ENCODE measurements around the gene TOP1. TPM values are rescaled to one million over a fixed set of nuclear protein-coding genes. Genes with fewer than 3 reads are reported as not detected.

Gene TOP1
- total and polyA plus RNA-seq, 2 experiments from 2014 or later = 21.5 to 21.7 TPM

- peak in 1 of 2 donors; percentile 30 for DNase-seq (ENCODE audit: low read depth in 1 of 2, low spot score in 1 of 2)
- no peaks in the 10 kb centered on the region for H3K9me3 ChIP-seq (ENCODE audit: low read depth)
- H3K27ac ChIP-seq = no peak overlapping the region
- no peak overlapping the region for H3K4me3 ChIP-seq
- no peak for TF ChIP-seq CTCF (IDR thresholded peaks at IDR 0.05; ENCODE audit: low read depth, low read length)
- H3K27me3 ChIP-seq = no peaks in the 10 kb centered on the region
- H3K4me1 ChIP-seq (ENCODE audit: low read depth) = peaks cover 5% of the 10 kb centered on the region
- H3K36me3 ChIP-seq = peaks cover 75% of the 10 kb centered on the region
Observed at GRCh38 chr20:41081276-41081814, 52.7 kb downstream of the TOP1 start.

GRCh38 chr20:41082306-41082705 lies 53.7 kb downstream of the TOP1 start:
- no peak overlapping the region for H3K27ac ChIP-seq
- no peak overlapping the region for H3K4me3 ChIP-seq
- H3K36me3 ChIP-seq = peaks cover 76% of the 10 kb centered on the region
- H3K27me3 ChIP-seq = no peaks in the 10 kb centered on the region
- no peak for TF ChIP-seq CTCF (IDR thresholded peaks at IDR 0.05; ENCODE audit: low read depth, low read length)
- H3K4me1 ChIP-seq (ENCODE audit: low read depth) = peaks cover 13% of the 10 kb centered on the region
- no peaks in the 10 kb centered on the region for H3K9me3 ChIP-seq (ENCODE audit: low read depth)
- no peak for DNase-seq (ENCODE audit: low read depth in 1 of 2, low spot score in 1 of 2)

- Histone ChIP-seq H3K27me3 (no peaks in the 10 kb centered on the region), H3K9me3 (ENCODE audit: low read depth) (no peaks in the 10 kb centered on the region), H3K27ac (no peak overlapping the region), H3K36me3 (peaks cover 69% of the 10 kb centered on the region), H3K4me3 (no peak overlapping the region), H3K4me1 (ENCODE audit: low read depth) (peaks cover 8% of the 10 kb centered on the region)
- TF ChIP-seq CTCF (IDR thresholded peaks at IDR 0.05; ENCODE audit: low read depth, low read length) = no peak
- no peak for DNase-seq (ENCODE audit: low read depth in 1 of 2, low spot score in 1 of 2)
Observed at GRCh38 chr20:41085606-41086005, 57.0 kb downstream of the TOP1 start.

- H3K27me3 ChIP-seq = no peaks in the 10 kb centered on the region
- H3K4me3 ChIP-seq = no peak overlapping the region
- peak overlapping the region; percentile 32 for H3K27ac ChIP-seq
- H3K4me1 ChIP-seq (ENCODE audit: low read depth) = peaks cover 8% of the 10 kb centered on the region
- TF ChIP-seq CTCF (IDR thresholded peaks at IDR 0.05; ENCODE audit: low read depth, low read length) = no peak
- H3K9me3 ChIP-seq (ENCODE audit: low read depth) = no peaks in the 10 kb centered on the region
- peaks cover 60% of the 10 kb centered on the region for H3K36me3 ChIP-seq
- peak in 1 of 2 donors; percentile 30 for DNase-seq (ENCODE audit: low read depth in 1 of 2, low spot score in 1 of 2)
Observed at GRCh38 chr20:41086402-41087324, 58.0 kb downstream of the TOP1 start.

GRCh38 chr20:41087325-41087685 lies 58.7 kb downstream of the TOP1 start:
- H3K9me3 ChIP-seq (ENCODE audit: low read depth) = no peaks in the 10 kb centered on the region
- no peaks in the 10 kb centered on the region for H3K27me3 ChIP-seq
- peaks cover 8% of the 10 kb centered on the region for H3K4me1 ChIP-seq (ENCODE audit: low read depth)
- H3K27ac ChIP-seq = peak overlapping the region; percentile 26
- DNase-seq (ENCODE audit: low read depth in 1 of 2, low spot score in 1 of 2) = no peak
- H3K36me3 ChIP-seq = peaks cover 60% of the 10 kb centered on the region
- TF ChIP-seq CTCF (IDR thresholded peaks at IDR 0.05; ENCODE audit: low read depth, low read length) = no peak
- no peak overlapping the region for H3K4me3 ChIP-seq

Data from cardiac muscle cell (in vitro differentiated cells and primary cell).